HepG2 (cell line): ENCODE data around the gene BANK1.

Source experiments
- CTCF ChIP-seq: sonication (generic); formaldehyde crosslinking; IDR thresholded peaks from 2 replicates; pipeline ENCODE4 v1.5.0; 2020; ENCODE audit warnings: mild to moderate bottlenecking, missing genetic modification reagents, moderate library complexity
- EZH2 ChIP-seq: conservative IDR thresholded peaks from 2 replicates; pipeline ENCODE4 v1.6.1; 2012; ENCODE audit warnings: mild to moderate bottlenecking, low read depth, low read length, moderate library complexity
- MXD4 ChIP-seq: IDR thresholded peaks from 2 replicates; pipeline ENCODE4 v1.6.1; 2016; ENCODE audit warnings: mild to moderate bottlenecking, missing biosample characterization, missing genetic modification reagents
- TCF7L2 ChIP-seq: IDR thresholded peaks from 2 replicates; pipeline ENCODE4 v1.6.1; 2011; ENCODE audit warnings: mild to moderate bottlenecking, low read depth, low read length, moderate library complexity
- ZMYM2 ChIP-seq: sonication (generic); formaldehyde crosslinking; IDR thresholded peaks from 2 replicates; pipeline ENCODE4 v1.8.0; 2022; ENCODE audit warnings: mild to moderate bottlenecking, missing genetic modification reagents
- ZNF101 ChIP-seq: sonication (generic); formaldehyde crosslinking; IDR thresholded peaks from 2 replicates; pipeline ENCODE4 v1.4.0; 2020; ENCODE audit warnings: mild to moderate bottlenecking, low read depth, missing genetic modification reagents, borderline replicate concordance
- ZNF281 ChIP-seq: sonication (generic); formaldehyde crosslinking; IDR thresholded peaks from 2 replicates; pipeline ENCODE4 v1.4.0; 2020; ENCODE audit warnings: missing genetic modification reagents, borderline replicate concordance
- TF ChIP-seq, protein P1 (sequence below): sonication (generic); formaldehyde crosslinking; IDR thresholded peaks from 2 replicates; pipeline ENCODE4 v1.8.1; 2023; ENCODE audit warnings: missing genetic modification reagents, inconsistent platforms, borderline replicate concordance

GRCh38 chr4:101910786-101911373 is 120.3 kb downstream of the BANK1 start:
- no peak for TF ChIP-seq TCF7L2
- TF ChIP-seq MXD4 (CRISPR knock-in tag): no peak
- no peak for TF ChIP-seq ZNF281 (CRISPR knock-in tag)
- TF ChIP-seq CTCF (CRISPR knock-in tag): no peak
- TF ChIP-seq ZMYM2 (CRISPR knock-in tag): no peak
- TF ChIP-seq, protein P1, sequence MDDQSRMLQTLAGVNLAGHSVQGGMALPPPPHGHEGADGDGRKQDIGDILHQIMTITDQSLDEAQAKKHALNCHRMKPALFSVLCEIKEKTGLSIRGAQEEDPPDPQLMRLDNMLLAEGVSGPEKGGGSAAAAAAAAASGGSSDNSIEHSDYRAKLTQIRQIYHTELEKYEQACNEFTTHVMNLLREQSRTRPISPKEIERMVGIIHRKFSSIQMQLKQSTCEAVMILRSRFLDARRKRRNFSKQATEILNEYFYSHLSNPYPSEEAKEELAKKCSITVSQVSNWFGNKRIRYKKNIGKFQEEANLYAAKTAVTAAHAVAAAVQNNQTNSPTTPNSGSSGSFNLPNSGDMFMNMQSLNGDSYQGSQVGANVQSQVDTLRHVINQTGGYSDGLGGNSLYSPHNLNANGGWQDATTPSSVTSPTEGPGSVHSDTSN: no peak
- no peak for TF ChIP-seq ZNF101 (CRISPR knock-in tag)
- TF ChIP-seq EZH2: no peak
